IMR-90 (cell line): ENCODE measurements around the gene DPF3. TPM values are rescaled to one million over a fixed set of nuclear protein-coding genes. Genes with fewer than 3 reads are reported as not detected.

Experiments used
- ATAC-seq: fragments of 200-7000 bp; cut with Tn5 transposase; 2 replicates; pipeline ENCODE4 v1.9.1; 2020; ENCODE audit warnings: low read depth, mild to moderate bottlenecking, moderate library complexity
- BruUV-seq: library from RNA; stranded (reverse); fragments of 400-500 nt; replicated peaks from 2 replicates; lab custom pipeline; 2021; lab: Mats Ljungman, UMichigan
- CTCF ChIA-PET: fragments of 300-600 bp; formaldehyde crosslinking; extraction: SDS; loops from one replicate; lab custom pipeline; 2021; ENCODE audit warnings: antibody characterized with exemption; lab: Yijun Ruan, JAX
- POLR2A ChIA-PET: fragments of 300-600 bp; sonication (Branson Sonifier 250); formaldehyde crosslinking; loops from one replicate; lab custom pipeline; 2022; ENCODE audit warnings: antibody characterized with exemption; ENCODE audit not compliant: unreplicated experiment; lab: Charles Lee
- DNase-seq: peaks from one replicate; pipeline ENCODE4 v3.0.0; 2013
- H2AFZ ChIP-seq: replicated peaks from 2 replicates; pipeline ENCODE3; 2013; ENCODE audit warnings: low read length, mild to moderate bottlenecking; ENCODE audit not compliant: poor library complexity
- H2AK5ac ChIP-seq: 2 replicates; pipeline ENCODE4 v1.6.1; 2013; ENCODE audit warnings: low read depth, low read length, inconsistent platforms
- H2AK9ac ChIP-seq: replicated peaks from 2 replicates; pipeline ENCODE3; 2013; ENCODE audit warnings: mild to moderate bottlenecking, low read depth, low read length, moderate library complexity; ENCODE audit not compliant: poor library complexity
- H2BK120ac ChIP-seq: 2 replicates; pipeline ENCODE4 v1.6.1; 2013; ENCODE audit warnings: low read depth, low read length, inconsistent platforms
- H2BK15ac ChIP-seq: 3 replicates; pipeline ENCODE4 v1.6.1; 2013; ENCODE audit warnings: low read depth, low read length, inconsistent platforms
- H2BK20ac ChIP-seq: 2 replicates; pipeline ENCODE4 v1.6.1; 2013; ENCODE audit warnings: low read depth, mild to moderate bottlenecking, inconsistent platforms, low read length, moderate library complexity
- H2BK5ac ChIP-seq: 2 replicates; pipeline ENCODE4 v1.6.1; 2013; ENCODE audit warnings: mild to moderate bottlenecking, low read depth, low read length, inconsistent platforms; ENCODE audit not compliant: poor library complexity, severe bottlenecking
- H3K14ac ChIP-seq: replicated peaks from 2 replicates; pipeline ENCODE4 v1.6.1; 2013; ENCODE audit warnings: low read depth, low read length, inconsistent platforms
- H3K18ac ChIP-seq: 2 replicates; pipeline ENCODE4 v1.6.1; 2013; ENCODE audit warnings: low read depth, low read length, control low read depth
- H3K23ac ChIP-seq: 2 replicates; pipeline ENCODE4 v1.6.1; 2013; ENCODE audit warnings: low read depth, low read length, inconsistent platforms
- H3K27ac ChIP-seq: 2 replicates; pipeline ENCODE4 v1.5.1; 2013; ENCODE audit warnings: mild to moderate bottlenecking, control low read depth, low read length; ENCODE audit not compliant: insufficient read depth
- H3K27me3 ChIP-seq: 2 replicates; pipeline ENCODE4 v1.6.1; 2013; ENCODE audit warnings: low read length; ENCODE audit not compliant: control insufficient read depth, insufficient read depth
- H3K36me3 ChIP-seq: 2 replicates; pipeline ENCODE4 v1.6.1; 2013; ENCODE audit warnings: low read length, mixed read lengths; ENCODE audit not compliant: control insufficient read depth, insufficient read depth
- H3K4ac ChIP-seq: 2 replicates; pipeline ENCODE4 v1.6.1; 2013; ENCODE audit warnings: low read depth, low read length, inconsistent platforms
- H3K4me1 ChIP-seq: 2 replicates; pipeline ENCODE4 v1.6.1; 2013; ENCODE audit warnings: low read length, mixed read lengths; ENCODE audit not compliant: control insufficient read depth, insufficient read depth
- H3K4me2 ChIP-seq: 2 replicates; pipeline ENCODE4 v1.6.1; 2013; ENCODE audit warnings: low read depth, mild to moderate bottlenecking, control low read depth, low read length, moderate library complexity
- H3K4me3 ChIP-seq: 2 replicates; pipeline ENCODE4 v1.5.1; 2013; ENCODE audit warnings: low read depth, mild to moderate bottlenecking, control low read depth, low read length, moderate library complexity; ENCODE audit not compliant: insufficient read depth
- H3K56ac ChIP-seq: 2 replicates; pipeline ENCODE4 v1.6.1; 2013; ENCODE audit warnings: low read length, inconsistent platforms; ENCODE audit not compliant: insufficient read depth; ENCODE audit errors: extremely low read depth
- H3K79me1 ChIP-seq, 2 experiments: 2 replicates each; pipeline ENCODE4 v1.6.1; 2013; ENCODE audit warnings: low read length in 2 of 2, inconsistent platforms in 1 of 2, low read depth in 1 of 2
- H3K9ac ChIP-seq: 2 replicates; pipeline ENCODE4 v1.6.1; 2013; ENCODE audit warnings: low read depth, low read length, control low read depth
- H3K9me1 ChIP-seq: 2 replicates; pipeline ENCODE4 v1.6.1; 2013; ENCODE audit warnings: low read length, inconsistent platforms; ENCODE audit not compliant: insufficient read depth
- H3K9me3 ChIP-seq: 2 replicates; pipeline ENCODE4 v1.6.1; 2013; ENCODE audit warnings: low read length; ENCODE audit not compliant: control insufficient read depth, insufficient read depth
- H4K20me1 ChIP-seq: 2 replicates; pipeline ENCODE4 v1.6.1; 2013; ENCODE audit warnings: low read length, inconsistent platforms; ENCODE audit not compliant: insufficient read depth
- H4K5ac ChIP-seq: 2 replicates; pipeline ENCODE4 v1.6.1; 2013; ENCODE audit warnings: mild to moderate bottlenecking, low read depth, low read length, control low read depth
- H4K8ac ChIP-seq, 2 experiments: 2 replicates each; pipeline ENCODE4 v1.6.1; 2013; ENCODE audit warnings: low read depth in 2 of 2, low read length in 2 of 2, control low read depth in 1 of 2, inconsistent platforms in 1 of 2
- H4K91ac ChIP-seq: 2 replicates; pipeline ENCODE4 v1.6.1; 2013; ENCODE audit warnings: low read depth, low read length, inconsistent platforms; ENCODE audit not compliant: insufficient read depth
- FOS ChIP-seq: fragments of 150-350 bp; IDR thresholded peaks from 2 replicates; pipeline ENCODE4 v1.6.1; 2016; ENCODE audit warnings: low read depth, low read length
- MAZ ChIP-seq: IDR thresholded peaks from 2 replicates; pipeline ENCODE4 v1.6.1; 2012; ENCODE audit warnings: low read depth, mild to moderate bottlenecking, low read length, improper control_type of control experiment, moderate library complexity, borderline replicate concordance
- POLR2A ChIP-seq: IDR thresholded peaks from 2 replicates; pipeline ENCODE4 v1.6.1; 2012; ENCODE audit warnings: mild to moderate bottlenecking, low read depth, low read length
- RCOR1 ChIP-seq: IDR thresholded peaks from 2 replicates; pipeline ENCODE4 v1.6.1; 2012; ENCODE audit warnings: mild to moderate bottlenecking, low read length, improper control_type of control experiment; ENCODE audit not compliant: insufficient replicate concordance
- WGBS, 2 experiments: methylation state at CpG; one replicate each; pipeline versions ENCODE4 v1.1.5 to v1.1.7; 2013; ENCODE audit warnings: missing lambda C conversion rate in 2 of 2; ENCODE audit not compliant: insufficient read length in 1 of 2; ENCODE audit errors: extremely low coverage in 2 of 2; 5-methylcytosine and 5-hydroxymethylcytosine counted together
- dilution Hi-C: fragments of 300-500 bp; cut with HindIII; formaldehyde crosslinking; loops from one replicate; pipeline ENCODE4 v1.14.3; 2018; ENCODE audit warnings: low sequenced_read_pairs; ENCODE audit not compliant: unreplicated experiment
- in situ Hi-C: fragments of 300-500 bp; cut with MboI; formaldehyde crosslinking; loops from 3 replicates; pipeline ENCODE4 v1.14.3; 2019; ENCODE audit warnings: low sequenced_read_pairs, inconsistent platforms, mixed read lengths
- intact Hi-C: fragments of 100-400 bp; cut with micrococcal nuclease; formaldehyde crosslinking; loops from 2 replicates; pipeline ENCODE4 v1.10.0; 2022
- polyA plus RNA-seq, 3 experiments: library from polyadenylated mRNA; depleted of rRNA; stranded (reverse); fragments of >200 nt; gene quantifications; 2 replicates each; pipeline ENCODE4 v1.2.3, GENCODE V29; 2012; ENCODE audit warnings: low replicate concordance in 1 of 3
- total RNA-seq: library from RNA; depleted of rRNA; stranded (reverse); fragments of >200 nt; gene quantifications from 2 replicates; pipeline ENCODE4 v1.2.3, GENCODE V29; 2012

The DPF3 gene
- total and polyA plus RNA-seq, 2 of the 4 experiments (the other 2 are of a cell fraction): 30.5 to 32.8 TPM

DNA sequence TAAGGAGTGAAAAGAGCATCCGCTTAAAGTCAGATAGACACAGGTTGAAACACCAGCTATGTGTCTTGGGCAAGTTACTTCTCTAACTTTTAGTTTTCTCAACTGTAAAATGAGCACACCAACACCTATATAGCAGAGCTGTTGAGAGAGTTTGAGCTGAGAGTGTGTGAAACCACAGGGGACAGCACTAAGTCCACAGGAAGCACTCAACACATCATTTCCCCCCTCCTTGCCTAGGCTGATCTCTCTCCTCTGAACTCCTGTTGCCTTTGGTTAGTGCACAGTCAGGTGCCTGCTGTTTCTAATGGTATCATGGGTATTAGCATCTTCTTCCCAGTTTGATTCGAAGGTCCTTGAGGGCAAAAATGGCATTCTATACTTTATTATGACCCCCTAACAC is 176.7 kb downstream of the DPF3 start:
- no peak overlapping the region for H3K18ac ChIP-seq
- no peak overlapping the region for H2BK15ac ChIP-seq
- H2BK5ac ChIP-seq: no peak overlapping the region
- no peak overlapping the region for H3K4me2 ChIP-seq
- H3K9me3 ChIP-seq: no peaks in the 10 kb centered on the region
- H4K8ac ChIP-seq: no peak overlapping the region
- peaks cover 9% of the 10 kb centered on the region; the same call in 1 of the 2 replicates for H3K36me3 ChIP-seq
- peak overlapping the region; percentile 31 for H2AK9ac ChIP-seq
- H3K56ac ChIP-seq: no peak overlapping the region
- no peak overlapping the region for H2BK120ac ChIP-seq
- ATAC-seq (no peak), DNase-seq (no peak)
- H3K4me3 ChIP-seq: no peak overlapping the region
- no peaks in the 10 kb centered on the region for H3K27me3 ChIP-seq
- ChIA-PET POLR2A (no interaction called here), CTCF (interaction anchor here (1.9 kb wide), 1 partner anchor 201 kb away, joined by 5 read pairs; no protein-coding TSS in a partner anchor)
- H4K5ac ChIP-seq: no peak overlapping the region
- H3K4ac ChIP-seq: no peak overlapping the region
- H3K4me1 ChIP-seq: peaks cover 13% of the 10 kb centered on the region
- H3K23ac ChIP-seq: no peak overlapping the region
- peaks cover 4 to 18% of the 10 kb centered on the region in 2 experiments; a peak in 3 of 4 replicates for H3K79me1 ChIP-seq
- WGBS, 2 experiments: no CpG with 5 or more reads among the region's 2 CpGs
- H2BK20ac ChIP-seq: no peak overlapping the region
- H2AFZ ChIP-seq: no peak overlapping the region
- H4K91ac ChIP-seq: no peak overlapping the region
- no peak overlapping the region for H3K9ac ChIP-seq
- peaks cover 18% of the 10 kb centered on the region; the same call in 1 of the 2 replicates for H3K9me1 ChIP-seq
- intact Hi-C loops (no loop called here), dilution Hi-C loops (no loop called here), in situ Hi-C loops (no loop called here)
- 0 out of 2 replicates have a peak overlapping the region, but pooled peaks have one; percentile 23 for H2AK5ac ChIP-seq
- no peaks in the 10 kb centered on the region for H4K20me1 ChIP-seq
- H3K14ac ChIP-seq: peak overlapping the region; percentile 54; the same call in 1 of the 2 replicates
- BruUV-seq: no TSS peak
- TF ChIP-seq POLR2A (no peak), FOS (no peak), MAZ (no peak), RCOR1 (no peak)
- H3K27ac ChIP-seq: no peak overlapping the region
